Left ventricle myocardium inferior (tissue), 1 donor: ENCODE data around the gene KCNB1. TPM values are rescaled to one million over a fixed set of nuclear protein-coding genes. Genes with fewer than 3 reads are reported as not detected.

ENCODE experiments used
- DNase-seq: peaks from one replicate; pipeline ENCODE4 v3.0.0-alpha.2; 2020
- H3K27ac ChIP-seq: fragments of 200-600 bp; replicated peaks from 2 replicates; pipeline ENCODE4 v1.8.0; 2021
- H3K27me3 ChIP-seq: fragments of 200-600 bp; 2 replicates; pipeline ENCODE4 v1.8.0; 2021; ENCODE audit warnings: low read depth
- H3K36me3 ChIP-seq: fragments of 200-600 bp; 2 replicates; pipeline ENCODE4 v1.8.0; 2021
- H3K4me1 ChIP-seq: fragments of 200-600 bp; 2 replicates; pipeline ENCODE4 v1.8.0; 2021
- H3K4me3 ChIP-seq: fragments of 200-600 bp; 2 replicates; pipeline ENCODE4 v1.8.0; 2021; ENCODE audit warnings: mild to moderate bottlenecking, moderate library complexity
- H3K9me3 ChIP-seq: fragments of 200-600 bp; replicated peaks from 2 replicates; pipeline ENCODE4 v1.8.0; 2021
- intact Hi-C: fragments of 100-400 bp; cut with micrococcal nuclease; formaldehyde crosslinking; loops from one replicate; pipeline ENCODE4 v1.11.0; 2022
- total RNA-seq: library from RNA; stranded (reverse); fragmentation: NEBNext Ultra II Directional; extraction: Animal tissue kit (Norgen Biotek cat#: 25700); gene quantifications from one replicate; pipeline ENCODE4 v1.2.1, GENCODE V29; 2021
- TF ChIP-seq, protein P1 (sequence below): fragments of 200-600 bp; IDR thresholded peaks from 2 replicates; pipeline ENCODE4 v1.8.0; 2021; ENCODE audit warnings: antibody characterized with exemption, mild to moderate bottlenecking, borderline replicate concordance
- donor health status: DM: no; HTN: yes; CAD: no; lungs with severe emphysema.

The KCNB1 gene
- total RNA-seq, 1 donor from 2014 or later, result 0.77 TPM

DNA sequence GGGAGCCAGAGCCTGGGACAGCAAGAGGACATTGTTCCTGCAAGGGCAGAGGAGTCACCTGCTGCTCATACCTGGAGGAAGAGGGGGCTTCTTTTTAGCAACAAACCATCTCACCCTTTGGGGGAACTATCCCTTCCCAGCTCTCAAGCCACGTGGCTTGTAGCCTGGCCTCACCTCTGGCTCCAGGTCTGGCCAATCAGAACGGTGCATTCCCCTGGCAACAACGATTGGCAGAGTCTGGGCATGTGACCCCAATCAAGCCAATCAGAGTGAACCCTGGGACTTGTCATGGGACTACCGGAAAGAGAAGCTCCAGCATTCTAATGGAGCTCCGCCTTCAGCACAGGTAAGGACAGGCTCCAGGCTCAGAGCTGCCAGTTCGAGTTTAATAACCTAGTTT is 33.6 kb downstream of the KCNB1 start:
- H3K4me3 ChIP-seq, result no peak overlapping the region
- DNase-seq, result no peak
- no peaks in the 10 kb centered on the region for H3K9me3 ChIP-seq
- peaks cover 56% of the 10 kb centered on the region for H3K4me1 ChIP-seq
- H3K27ac ChIP-seq, result no peak overlapping the region
- intact Hi-C loops, result no loop called here
- TF ChIP-seq, protein P1, sequence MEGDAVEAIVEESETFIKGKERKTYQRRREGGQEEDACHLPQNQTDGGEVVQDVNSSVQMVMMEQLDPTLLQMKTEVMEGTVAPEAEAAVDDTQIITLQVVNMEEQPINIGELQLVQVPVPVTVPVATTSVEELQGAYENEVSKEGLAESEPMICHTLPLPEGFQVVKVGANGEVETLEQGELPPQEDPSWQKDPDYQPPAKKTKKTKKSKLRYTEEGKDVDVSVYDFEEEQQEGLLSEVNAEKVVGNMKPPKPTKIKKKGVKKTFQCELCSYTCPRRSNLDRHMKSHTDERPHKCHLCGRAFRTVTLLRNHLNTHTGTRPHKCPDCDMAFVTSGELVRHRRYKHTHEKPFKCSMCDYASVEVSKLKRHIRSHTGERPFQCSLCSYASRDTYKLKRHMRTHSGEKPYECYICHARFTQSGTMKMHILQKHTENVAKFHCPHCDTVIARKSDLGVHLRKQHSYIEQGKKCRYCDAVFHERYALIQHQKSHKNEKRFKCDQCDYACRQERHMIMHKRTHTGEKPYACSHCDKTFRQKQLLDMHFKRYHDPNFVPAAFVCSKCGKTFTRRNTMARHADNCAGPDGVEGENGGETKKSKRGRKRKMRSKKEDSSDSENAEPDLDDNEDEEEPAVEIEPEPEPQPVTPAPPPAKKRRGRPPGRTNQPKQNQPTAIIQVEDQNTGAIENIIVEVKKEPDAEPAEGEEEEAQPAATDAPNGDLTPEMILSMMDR, result no peak
- peaks cover 25% of the 10 kb centered on the region for H3K27me3 ChIP-seq
- H3K36me3 ChIP-seq, result no peaks in the 10 kb centered on the region

DNA sequence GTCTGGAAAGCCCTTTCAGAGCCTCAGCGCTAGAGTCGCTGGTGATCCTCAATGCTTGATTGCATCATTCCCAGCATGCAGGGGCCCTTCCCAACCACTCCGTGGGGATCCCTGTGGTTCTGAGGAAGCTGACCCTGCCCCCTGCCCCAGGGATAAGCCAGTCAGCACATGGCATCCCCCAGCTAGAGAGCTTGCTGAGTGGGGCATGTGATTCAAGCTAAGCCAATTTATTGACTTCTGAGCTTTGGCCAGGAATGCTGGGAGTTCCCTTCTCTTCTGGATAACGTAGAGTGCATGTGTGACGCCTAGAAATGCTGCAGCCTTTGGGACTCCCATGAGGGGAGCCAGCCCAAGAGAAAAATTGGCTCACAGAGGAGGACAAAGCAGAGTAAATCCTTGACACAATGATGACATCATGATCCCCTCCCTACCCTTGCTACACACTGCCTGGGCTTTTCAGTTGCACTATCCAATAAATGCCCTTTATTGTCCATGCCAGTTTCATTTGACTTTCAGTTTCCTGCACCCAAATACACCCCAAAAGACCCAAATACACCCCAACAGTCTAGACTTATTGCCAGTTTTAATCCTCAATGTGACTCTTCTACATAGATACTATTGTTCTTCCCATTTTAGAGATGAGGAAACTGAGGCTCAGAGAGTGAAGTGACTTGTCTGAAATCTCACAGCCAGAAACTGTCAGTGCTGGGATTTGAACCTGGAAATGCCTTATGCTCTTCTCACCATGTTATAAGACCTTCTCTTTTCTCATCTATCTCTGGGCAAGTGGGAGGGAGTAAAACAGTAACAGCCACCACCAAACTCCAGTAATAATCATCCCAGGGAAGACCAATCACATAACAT is 34.3 kb downstream of the KCNB1 start:
- Histone ChIP-seq H3K4me1 (peaks cover 56% of the 10 kb centered on the region), H3K36me3 (no peaks in the 10 kb centered on the region), H3K4me3 (no peak overlapping the region), H3K27me3 (peaks cover 26% of the 10 kb centered on the region), H3K27ac (peak overlapping the region; percentile 70), H3K9me3 (no peaks in the 10 kb centered on the region)
- TF ChIP-seq, protein P1, result no peak
- DNase-seq, result peak; percentile 36
- intact Hi-C loops, result no loop called here

DNA sequence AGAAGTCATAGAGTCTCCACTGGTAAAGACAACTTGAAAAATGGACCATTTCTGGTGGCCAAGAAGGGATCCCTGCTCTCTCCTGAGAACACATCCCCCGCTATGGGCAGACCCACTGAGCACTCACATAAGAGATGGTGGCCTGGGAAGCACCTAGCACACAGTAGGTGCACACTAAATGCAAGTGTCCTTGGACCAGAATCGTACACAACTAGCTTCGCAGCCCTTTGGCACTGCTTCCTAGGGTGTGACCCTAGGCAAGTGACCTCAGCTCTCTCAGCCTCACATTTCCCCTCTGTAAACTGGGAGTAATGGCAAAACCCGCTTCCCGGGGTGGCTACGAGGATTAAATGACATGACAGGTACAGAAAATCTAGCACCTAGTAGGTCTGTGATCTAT is 35.1 kb downstream of the KCNB1 start:
- H3K9me3 ChIP-seq, result no peaks in the 10 kb centered on the region
- TF ChIP-seq, protein P1, result no peak
- DNase-seq, result no peak
- intact Hi-C loops, result no loop called here
- H3K27me3 ChIP-seq, result peaks cover 24% of the 10 kb centered on the region
- H3K36me3 ChIP-seq, result no peaks in the 10 kb centered on the region
- peak overlapping the region; percentile 70 for H3K27ac ChIP-seq
- H3K4me3 ChIP-seq, result no peak overlapping the region
- H3K4me1 ChIP-seq, result peaks cover 50% of the 10 kb centered on the region

DNA sequence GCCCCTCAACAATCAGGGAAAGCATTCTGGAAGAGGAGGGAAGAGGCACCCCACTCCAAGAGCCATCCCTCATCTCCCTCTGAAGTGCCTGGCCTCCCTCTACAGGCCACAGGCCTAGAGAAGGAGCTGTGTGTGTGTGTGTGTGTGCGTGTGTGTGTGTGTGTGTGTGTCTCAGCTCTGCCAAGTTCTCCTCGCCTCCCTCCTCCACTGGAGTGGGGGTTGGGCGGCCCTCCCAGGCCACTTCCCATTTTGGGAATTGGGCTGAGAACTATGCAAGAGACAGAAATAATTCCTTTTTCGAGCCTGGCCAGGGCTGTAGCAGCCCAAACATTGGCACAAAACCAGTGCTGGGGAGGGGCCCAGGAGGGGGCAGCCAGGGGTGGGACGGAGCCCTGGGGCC is 35.7 kb downstream of the KCNB1 start:
- H3K36me3 ChIP-seq, result no peaks in the 10 kb centered on the region
- intact Hi-C loops, result no loop called here
- peaks cover 18% of the 10 kb centered on the region for H3K27me3 ChIP-seq
- peak; percentile 84 for DNase-seq
- H3K9me3 ChIP-seq, result no peaks in the 10 kb centered on the region
- H3K4me1 ChIP-seq, result peaks cover 44% of the 10 kb centered on the region
- peak overlapping the region; percentile 70 for H3K27ac ChIP-seq
- no peak overlapping the region for H3K4me3 ChIP-seq
- TF ChIP-seq, protein P1, result peak; percentile 12

DNA sequence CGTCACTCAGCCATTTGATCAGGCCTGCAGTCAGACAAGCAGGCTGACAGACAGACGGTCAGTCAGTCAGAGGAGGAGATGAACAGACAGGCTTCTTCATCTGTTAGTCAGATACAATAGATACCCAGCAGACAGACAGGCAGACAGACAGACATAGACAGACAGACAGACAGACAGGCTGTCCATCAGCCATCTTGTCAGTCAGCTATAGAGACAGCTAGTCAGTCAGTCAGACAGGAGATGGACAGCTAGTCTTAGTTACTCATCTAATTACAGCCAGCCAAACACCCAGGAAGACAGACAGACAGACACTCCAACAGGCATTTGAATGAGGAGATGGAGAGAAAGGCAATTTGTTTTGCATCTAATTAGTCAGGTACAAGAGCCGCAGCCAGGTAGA is 36.4 kb downstream of the KCNB1 start:
- TF ChIP-seq, protein P1, result no peak
- Histone ChIP-seq H3K4me1 (peaks cover 40% of the 10 kb centered on the region), H3K36me3 (no peaks in the 10 kb centered on the region), H3K4me3 (no peak overlapping the region), H3K27me3 (peaks cover 18% of the 10 kb centered on the region), H3K9me3 (no peaks in the 10 kb centered on the region), H3K27ac (peak overlapping the region; percentile 54)
- no peak for DNase-seq
- intact Hi-C loops, result no loop called here
